ENCODE data around the gene TMPRSS2.

TMPRSS2 gene

DNA sequence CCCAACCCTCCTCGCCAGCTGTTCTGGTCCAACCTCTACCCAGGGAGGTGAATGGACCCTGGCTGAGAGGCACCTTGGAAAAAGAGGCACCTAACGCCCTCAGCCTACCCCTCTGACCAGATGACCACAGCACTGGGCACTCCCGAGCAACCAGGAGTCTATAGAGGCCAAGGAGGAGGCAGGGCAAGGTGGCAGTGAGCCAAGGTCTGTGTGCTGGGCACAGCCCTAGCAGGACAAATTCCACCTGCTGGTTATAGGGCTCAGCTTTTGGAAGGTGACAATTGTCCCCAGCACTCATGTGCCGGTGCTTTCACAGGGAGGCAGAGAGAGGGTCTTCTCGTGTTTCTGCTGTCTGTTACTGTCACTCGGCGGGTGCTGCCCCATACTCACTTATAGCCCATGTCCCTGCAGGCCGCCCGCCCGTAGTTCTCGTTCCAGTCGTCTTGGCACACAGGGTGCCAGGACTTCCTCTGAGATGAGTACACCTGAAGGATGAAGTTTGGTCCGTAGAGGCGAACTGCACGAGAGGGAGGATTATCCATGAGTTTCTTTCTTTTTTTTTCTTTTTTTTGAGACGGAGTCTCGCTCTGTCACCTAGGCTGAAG lies 27.8 kb downstream of the TMPRSS2 start:
- no peak overlapping the region for H3K4me3 ChIP-seq (ENCODE audit: control insufficient read depth, low read depth, low read length)
- no peak for DNase-seq (ENCODE audit: low read depth)
- TF ChIP-seq CTCF (conservative IDR thresholded peaks at IDR 0.05; ENCODE audit: control insufficient read depth, insufficient read depth, low read depth, low read length), result no peak

DNA sequence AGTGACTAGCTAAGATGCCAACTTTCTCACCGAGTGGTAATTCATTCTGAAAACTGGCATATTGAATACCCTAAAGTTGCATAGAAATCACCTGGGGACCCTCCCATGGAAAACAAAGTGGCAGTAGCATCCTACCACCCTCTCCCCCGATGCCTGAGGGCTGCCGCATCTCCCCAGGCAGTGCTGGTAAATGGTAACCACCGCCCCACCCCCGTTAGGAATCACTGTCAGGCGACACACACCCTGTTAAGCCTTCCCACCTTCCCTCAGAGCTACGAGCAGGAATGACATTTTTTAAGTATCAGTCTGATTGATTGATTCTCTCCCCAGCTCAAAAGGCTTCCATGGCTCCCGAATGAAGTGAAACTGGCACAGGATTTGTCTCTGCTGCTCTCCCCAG lies 28.3 kb downstream of the TMPRSS2 start:
- DNase-seq (ENCODE audit: low read depth), result no peak
- no peak overlapping the region for H3K4me3 ChIP-seq (ENCODE audit: control insufficient read depth, low read depth, low read length)
- no peak for TF ChIP-seq CTCF (conservative IDR thresholded peaks at IDR 0.05; ENCODE audit: control insufficient read depth, insufficient read depth, low read depth, low read length)

GRCh38 chr21:41478319-41479177 lies 29.4 kb downstream of the TMPRSS2 start:
- no peak for DNase-seq (ENCODE audit: low read depth)

GRCh38 chr21:41477641-41478318 lies 30.2 kb downstream of the TMPRSS2 start:
- H3K4me3 ChIP-seq (ENCODE audit: control insufficient read depth, low read depth, low read length), result no peak overlapping the region

More at GRCh38 chr21:41478319-41479177, 29.4 kb downstream of the TMPRSS2 start:
- no peak overlapping the region for H3K4me3 ChIP-seq (ENCODE audit: control insufficient read depth, low read depth, low read length)
- TF ChIP-seq CTCF (conservative IDR thresholded peaks at IDR 0.05; ENCODE audit: control insufficient read depth, insufficient read depth, low read depth, low read length), result no peak

GRCh38 chr21:41475714-41476420 lies 32.1 kb downstream of the TMPRSS2 start:
- no peak overlapping the region for H3K4me3 ChIP-seq (ENCODE audit: control insufficient read depth, low read depth, low read length)
- no peak for TF ChIP-seq CTCF (conservative IDR thresholded peaks at IDR 0.05; ENCODE audit: control insufficient read depth, insufficient read depth, low read depth, low read length)
- no peak for DNase-seq (ENCODE audit: low read depth)

More at GRCh38 chr21:41477641-41478318, 30.2 kb downstream of the TMPRSS2 start:
- TF ChIP-seq CTCF (conservative IDR thresholded peaks at IDR 0.05; ENCODE audit: control insufficient read depth, insufficient read depth, low read depth, low read length), result no peak
- no peak for DNase-seq (ENCODE audit: low read depth)

All from fibroblast of mammary gland (primary cell).